DLD1 (cell line): Measurements from ENCODE around the gene P2RX5.
"Not testable (repeated sequence)": the region's sequence is repeated elsewhere in the genome, so short reads cannot be mapped to it uniquely, and the experiment has no call there.

Experiments used
- in situ Hi-C: cut with HindIII; loops from 2 replicates; pipeline ENCODE4 v1.10.0; 2017; ENCODE audit warnings: low sequenced_read_pairs

Gene P2RX5

GRCh38 chr17:3695723-3696411 is at the start of gene P2RX5:
Gene P2RX5 (minus strand): TSS chr17:3696155. CDS start chr17:3696005, 150 bp downstream.
- in situ Hi-C loops = no loop called here

GRCh38 chr17:3745071-3745470 is 49.1 kb upstream of the P2RX5 start:
- in situ Hi-C loops = no loop called here

GRCh38 chr17:3744014-3744413 is 48.1 kb upstream of the P2RX5 start:
- in situ Hi-C loops = no loop called here

GRCh38 chr17:3740611-3741073 is 44.7 kb upstream of the P2RX5 start:
- in situ Hi-C loops = no loop called here

GRCh38 chr17:3739422-3740124 is 43.6 kb upstream of the P2RX5 start:
- in situ Hi-C loops = no loop called here

GRCh38 chr17:3738562-3739295 is 42.8 kb upstream of the P2RX5 start:
- in situ Hi-C loops = no loop called here

GRCh38 chr17:3735515-3735914 is 39.6 kb upstream of the P2RX5 start:
- in situ Hi-C loops = no loop called here

- in situ Hi-C loops = not testable (repeated sequence)
Measured at GRCh38 chr17:3734911-3735276, 38.9 kb upstream of the P2RX5 start.

GRCh38 chr17:3732210-3732621 is 36.3 kb upstream of the P2RX5 start:
- in situ Hi-C loops = no loop called here

GRCh38 chr17:3730881-3731429 is 35.0 kb upstream of the P2RX5 start:
- in situ Hi-C loops = no loop called here

- in situ Hi-C loops = no loop called here
Measured at GRCh38 chr17:3729881-3730280, 33.9 kb upstream of the P2RX5 start.

GRCh38 chr17:3728099-3728498 is 32.1 kb upstream of the P2RX5 start:
- in situ Hi-C loops = not testable (repeated sequence)

GRCh38 chr17:3727041-3727440 is 31.1 kb upstream of the P2RX5 start:
- in situ Hi-C loops = no loop called here

GRCh38 chr17:3724378-3725077 is 28.6 kb upstream of the P2RX5 start:
- in situ Hi-C loops = no loop called here

- in situ Hi-C loops = no loop called here
Measured at GRCh38 chr17:3723556-3724377, 27.8 kb upstream of the P2RX5 start, which contains the start of gene HASPIN. Gene HASPIN (plus strand): TSS chr17:3723903. CDS start chr17:3723936, 33 bp downstream.

GRCh38 chr17:3723188-3723555 is 27.2 kb upstream of the P2RX5 start:
- in situ Hi-C loops = no loop called here

GRCh38 chr17:3722716-3723115 is 26.8 kb upstream of the P2RX5 start:
- in situ Hi-C loops = no loop called here

- in situ Hi-C loops = no loop called here
Measured at GRCh38 chr17:3719265-3719664, 23.3 kb upstream of the P2RX5 start.

- in situ Hi-C loops = no loop called here
Measured at GRCh38 chr17:3718201-3718600, 22.2 kb upstream of the P2RX5 start.

GRCh38 chr17:3715296-3715695 is 19.3 kb upstream of the P2RX5 start:
- in situ Hi-C loops = no loop called here
